Ovary (tissue), 3 donors: ENCODE measurements around the gene PITPNM3.

Experiments
- EP300 ChIP-seq: sonication (generic); formaldehyde crosslinking; IDR thresholded peaks from one replicate; pipeline ENCODE4 v1.6.1; 2017; ENCODE audit warnings: antibody characterized with exemption
- POLR2A ChIP-seq: fragments of 450-650 bp; IDR thresholded peaks from one replicate; pipeline ENCODE4 v1.6.1; 2017; ENCODE audit warnings: antibody characterized with exemption, mild to moderate bottlenecking, moderate library complexity
- TF ChIP-seq, protein P1 (sequence below), 3 donors: fragments of 450-650 bp in 2 of 3; fragments of 200-600 bp in 1 of 3; IDR thresholded peaks; one replicate each; pipeline versions ENCODE4 v1.5.1 to v1.8.0; 2016 to 2022; ENCODE audit warnings: antibody characterized with exemption in 3 of 3, mild to moderate bottlenecking in 1 of 3
- donor health status: DM: no; HTN: no; CAD: no.

GRCh38 chr17:6430769-6431168, 125.6 kb downstream of the PITPNM3 start:
- no peak for TF ChIP-seq POLR2A
- TF ChIP-seq EP300, result no peak
- TF ChIP-seq, protein P1, sequence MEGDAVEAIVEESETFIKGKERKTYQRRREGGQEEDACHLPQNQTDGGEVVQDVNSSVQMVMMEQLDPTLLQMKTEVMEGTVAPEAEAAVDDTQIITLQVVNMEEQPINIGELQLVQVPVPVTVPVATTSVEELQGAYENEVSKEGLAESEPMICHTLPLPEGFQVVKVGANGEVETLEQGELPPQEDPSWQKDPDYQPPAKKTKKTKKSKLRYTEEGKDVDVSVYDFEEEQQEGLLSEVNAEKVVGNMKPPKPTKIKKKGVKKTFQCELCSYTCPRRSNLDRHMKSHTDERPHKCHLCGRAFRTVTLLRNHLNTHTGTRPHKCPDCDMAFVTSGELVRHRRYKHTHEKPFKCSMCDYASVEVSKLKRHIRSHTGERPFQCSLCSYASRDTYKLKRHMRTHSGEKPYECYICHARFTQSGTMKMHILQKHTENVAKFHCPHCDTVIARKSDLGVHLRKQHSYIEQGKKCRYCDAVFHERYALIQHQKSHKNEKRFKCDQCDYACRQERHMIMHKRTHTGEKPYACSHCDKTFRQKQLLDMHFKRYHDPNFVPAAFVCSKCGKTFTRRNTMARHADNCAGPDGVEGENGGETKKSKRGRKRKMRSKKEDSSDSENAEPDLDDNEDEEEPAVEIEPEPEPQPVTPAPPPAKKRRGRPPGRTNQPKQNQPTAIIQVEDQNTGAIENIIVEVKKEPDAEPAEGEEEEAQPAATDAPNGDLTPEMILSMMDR (IDR thresholded peaks at IDR 0.05), result no peak
